Stimulated activated CD4-positive, alpha-beta T cell treated with anti-CD3 and anti-CD28 coated beads, TNF-alpha, amount 100 ng/mL, for 1 hour (primary cell): ENCODE measurements around the gene CBLB.

Experiments used
- DNase-seq, 3 donors: peaks; one replicate each; pipeline ENCODE4 v3.0.0-alpha.2; 2020; ENCODE audit warnings: low read depth in 3 of 3, low spot score in 1 of 3

The CBLB gene

DNA sequence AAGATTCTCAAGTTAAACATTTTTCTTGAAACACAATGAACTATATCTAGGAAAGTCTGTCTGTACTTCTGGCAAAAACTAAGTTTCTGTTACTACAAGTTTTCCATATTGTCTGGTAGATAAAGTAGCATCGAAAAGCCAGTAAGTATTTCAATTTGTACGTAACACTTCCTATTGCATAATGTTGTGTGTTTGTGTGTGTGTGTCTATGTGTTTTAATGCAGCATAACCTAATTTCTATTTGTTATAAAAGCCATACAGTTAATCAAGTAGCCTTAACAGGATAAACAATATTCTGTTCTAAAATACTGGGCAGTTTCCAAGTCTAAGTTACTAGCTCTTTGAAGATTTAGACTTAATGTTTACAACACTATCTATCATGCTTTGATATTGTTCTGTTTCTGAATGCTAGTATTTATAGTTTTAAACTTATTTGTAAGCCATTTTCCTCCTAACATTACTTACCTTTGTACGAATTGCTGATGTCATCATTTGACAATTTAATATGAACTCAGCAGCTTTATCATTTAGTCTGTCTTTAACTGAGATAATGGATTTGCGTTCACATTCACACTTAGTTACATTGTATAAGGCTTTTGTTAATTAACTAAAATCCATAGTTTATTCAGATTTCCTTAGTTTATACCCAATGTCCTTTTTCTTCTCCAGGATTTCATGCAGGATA, 163.9 kb downstream of the CBLB start:
- no peak for DNase-seq

DNA sequence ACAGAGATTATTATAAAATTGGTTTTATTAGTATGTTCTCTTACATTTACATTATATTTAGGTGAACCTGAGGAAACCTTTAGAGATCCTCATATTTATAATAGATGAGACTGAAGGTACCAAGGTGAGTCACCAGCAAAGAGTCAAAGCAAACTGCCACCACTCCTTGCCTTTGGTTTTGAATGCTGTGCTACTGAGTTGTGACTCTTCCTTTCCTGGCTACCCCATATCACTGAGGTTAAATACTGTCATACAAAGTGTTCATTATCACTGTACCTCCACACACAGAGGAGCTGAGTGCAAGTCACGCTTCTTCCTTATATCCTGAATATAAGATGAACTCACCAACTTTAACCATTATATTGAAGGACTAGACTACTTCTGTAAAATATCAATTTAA, 168.2 kb downstream of the CBLB start:
- no peak for DNase-seq

DNA sequence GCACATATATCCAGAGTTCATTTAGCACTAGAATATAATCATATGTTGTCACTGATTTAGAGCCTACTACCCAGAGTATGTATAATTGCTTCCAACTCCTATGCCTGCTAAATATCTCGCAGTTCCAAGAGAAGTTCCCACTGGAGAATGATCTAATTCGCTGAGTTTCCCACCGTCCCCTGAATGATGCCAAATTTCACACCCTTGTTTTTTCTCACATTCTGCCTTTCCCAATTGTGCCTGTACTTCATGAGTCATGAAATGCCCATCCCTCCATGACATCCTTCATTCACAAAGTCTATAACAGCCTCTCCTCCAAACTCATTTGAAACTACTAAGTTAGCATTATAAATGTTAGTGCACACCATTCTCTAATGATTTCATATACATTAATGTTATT, 177.2 kb downstream of the CBLB start:
- no peak for DNase-seq

DNA sequence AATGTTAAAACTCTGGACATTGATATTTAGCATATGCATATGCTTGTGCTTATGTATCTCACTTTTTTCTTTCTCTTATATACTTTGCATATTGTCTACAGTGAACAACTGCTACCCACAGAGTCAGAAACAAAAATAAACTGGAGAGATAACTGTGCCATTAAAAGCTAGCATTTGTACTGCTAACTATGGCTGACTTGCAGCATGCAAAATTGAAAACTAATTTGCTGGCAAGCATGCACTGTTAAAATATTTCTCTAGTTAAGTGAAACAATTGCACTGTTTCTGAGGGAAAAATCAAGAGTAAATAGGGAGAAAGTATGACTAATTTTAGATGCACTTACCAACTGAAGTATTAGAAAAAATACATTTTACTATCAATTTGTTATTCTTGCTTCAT, 177.8 kb downstream of the CBLB start:
- no peak for DNase-seq

DNA sequence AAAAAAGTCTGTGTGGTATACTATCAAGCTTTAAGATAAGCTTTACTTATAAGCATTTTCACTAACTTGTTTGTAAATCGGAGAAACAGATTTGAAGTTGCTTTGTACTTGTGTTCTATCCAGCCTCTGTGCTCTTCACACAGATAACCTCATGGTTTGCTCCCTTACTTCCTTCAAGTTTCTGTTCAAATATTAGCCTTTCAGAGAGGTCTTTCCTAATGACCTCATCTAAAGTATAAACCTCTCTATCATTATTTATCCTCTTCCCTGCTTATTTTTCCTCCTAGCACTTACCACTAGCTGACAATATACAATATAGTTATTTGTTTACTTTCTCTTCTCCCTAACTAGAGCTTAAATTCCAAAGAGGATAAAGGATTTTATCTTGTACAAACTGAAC, 180.0 kb downstream of the CBLB start:
- no peak for DNase-seq

DNA sequence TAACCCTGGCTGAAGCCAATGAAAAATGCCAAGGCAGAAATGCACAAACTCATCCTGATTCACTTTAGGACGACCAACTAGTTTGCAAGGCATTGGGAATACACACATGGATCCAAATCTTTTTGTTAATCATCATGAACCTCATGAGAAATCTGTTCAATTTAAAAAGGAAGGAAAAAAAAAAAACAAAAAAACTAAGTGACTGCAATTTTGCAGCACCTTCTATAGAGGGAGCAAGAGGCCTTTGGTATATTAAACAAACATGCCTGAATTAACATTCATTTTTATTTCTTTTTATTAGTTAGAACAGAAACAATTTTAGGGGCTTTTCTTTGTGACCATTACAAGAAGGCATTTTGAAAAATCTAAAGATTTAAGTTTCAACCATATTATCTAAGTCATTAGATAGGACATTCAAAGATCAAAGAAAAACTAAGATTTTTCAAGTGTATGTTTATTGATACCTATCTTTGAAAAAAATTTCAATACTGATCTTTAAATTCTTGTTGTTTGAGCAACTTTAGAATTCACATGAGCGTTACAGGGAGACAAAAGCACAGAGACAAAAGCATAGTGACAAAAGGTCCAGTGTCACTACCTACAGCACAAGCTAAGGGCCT, 182.4 kb downstream of the CBLB start:
- DNase-seq, result no peak

DNA sequence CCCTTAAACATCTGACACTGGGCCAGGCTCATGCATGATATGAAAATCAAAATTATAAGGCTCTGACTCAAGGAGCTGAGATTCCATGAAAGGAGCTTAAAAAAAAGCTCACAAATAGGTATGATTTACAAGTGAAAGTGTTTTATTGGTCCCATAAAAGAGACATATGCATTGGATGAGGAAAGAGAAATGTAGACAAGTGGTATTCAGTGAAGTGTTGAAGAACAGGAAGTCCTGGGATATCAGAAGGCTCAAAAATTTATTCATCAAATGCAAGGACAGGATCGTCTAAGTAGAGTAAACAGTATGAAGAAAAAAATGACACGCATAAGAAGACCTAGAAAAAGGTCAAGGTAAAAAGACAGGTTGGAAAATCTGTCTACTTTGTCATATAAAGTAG, 188.9 kb downstream of the CBLB start:
- DNase-seq, result no peak

DNA sequence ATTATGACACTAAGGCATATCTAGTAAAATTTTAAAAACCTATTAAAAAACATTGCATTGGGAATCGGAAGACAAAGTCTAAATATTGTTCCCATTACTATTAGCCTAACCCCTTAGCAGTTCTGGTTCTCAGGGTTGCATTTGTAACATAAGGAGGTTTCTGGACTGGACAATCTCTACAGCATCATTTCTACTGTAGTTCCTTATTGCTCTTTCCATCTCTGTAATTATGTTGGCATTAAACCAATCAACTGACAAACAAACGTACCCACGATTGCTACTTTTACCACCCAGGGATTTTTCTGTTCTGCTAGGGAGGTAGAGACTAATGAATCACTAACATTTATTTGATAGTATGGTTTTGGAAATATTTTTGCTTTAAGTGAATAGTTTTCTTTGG, 190.8 kb downstream of the CBLB start:
- no peak for DNase-seq

DNA sequence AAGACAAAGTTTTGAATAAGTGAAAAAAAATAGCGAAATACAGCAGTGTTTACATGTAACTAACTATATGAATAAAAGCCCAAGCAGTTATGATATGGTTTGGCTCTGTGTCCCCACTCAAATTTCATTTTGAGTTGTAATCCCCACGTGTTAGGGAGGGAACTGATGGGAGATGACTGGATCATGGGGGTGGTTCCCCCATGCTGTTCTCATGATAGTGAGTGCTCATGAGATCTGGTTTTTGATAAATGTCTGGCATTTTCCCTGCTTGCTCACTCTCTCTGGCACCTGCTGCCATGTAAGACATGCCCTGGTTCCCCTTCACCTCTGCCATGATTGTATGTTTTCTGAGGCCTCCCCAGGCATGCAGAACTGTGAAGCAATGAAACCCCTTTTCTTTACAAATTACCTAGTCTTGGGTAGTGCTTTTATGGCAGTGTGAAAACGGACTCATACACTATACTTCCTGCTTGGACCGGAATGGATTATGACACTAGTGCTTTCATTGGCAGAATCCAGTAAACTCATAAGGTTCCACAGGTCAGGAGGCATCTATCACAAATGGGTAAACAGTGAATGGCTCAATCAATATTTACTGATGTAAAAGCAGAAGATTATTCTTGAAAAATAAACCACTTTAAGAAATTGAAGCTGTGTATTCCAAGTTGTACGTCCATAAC, 192.1 kb downstream of the CBLB start:
- no peak for DNase-seq

DNA sequence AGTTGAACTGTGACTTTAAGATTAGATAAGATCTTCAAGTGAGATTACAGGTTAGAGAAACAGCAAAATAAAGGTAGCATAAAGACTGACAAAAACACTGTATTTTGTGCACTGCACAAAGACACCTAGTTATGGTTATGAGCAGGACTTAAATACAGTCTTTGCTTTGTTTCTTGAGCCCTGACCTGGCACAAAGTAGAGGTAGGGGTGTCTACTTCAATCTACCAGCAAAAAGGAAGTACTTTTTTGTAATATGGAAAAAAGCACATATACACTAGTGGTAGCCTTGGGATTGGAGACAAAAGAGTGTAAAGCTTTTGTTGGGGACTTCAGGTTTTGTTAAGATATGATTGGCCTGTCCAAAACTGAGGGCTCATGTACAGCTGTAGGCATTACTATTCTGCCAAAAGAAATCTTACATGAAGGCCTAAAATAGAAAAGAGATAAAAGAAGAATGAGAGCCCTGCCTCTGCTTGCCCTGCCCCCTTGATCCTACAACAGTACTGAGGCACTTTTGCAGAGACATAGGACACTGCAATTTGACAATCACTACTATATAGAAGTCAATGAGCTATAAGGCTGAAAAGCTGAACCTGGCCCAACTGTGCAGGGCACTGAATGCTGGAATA, 194.3 kb downstream of the CBLB start:
- DNase-seq, result no peak

DNA sequence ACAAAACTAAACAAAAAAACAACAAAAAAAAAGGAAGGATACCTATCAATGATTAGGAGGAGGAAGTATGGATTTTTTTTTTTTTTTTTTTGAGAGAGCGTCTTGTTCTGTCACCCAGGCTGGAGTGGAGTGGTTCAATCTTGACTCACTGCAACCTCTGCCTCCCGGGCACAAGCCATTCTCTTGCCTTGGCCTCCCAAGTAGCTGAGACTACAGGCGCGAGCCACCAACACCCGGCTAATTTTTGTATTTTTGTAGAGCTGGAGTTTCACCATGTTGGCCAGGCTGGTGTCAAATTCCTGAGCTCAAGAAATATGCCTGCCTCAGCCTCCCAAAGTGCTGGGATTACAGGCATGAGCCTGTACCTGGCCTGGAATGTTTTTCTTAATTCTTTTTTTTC, 195.8 kb downstream of the CBLB start:
- DNase-seq, result no peak

DNA sequence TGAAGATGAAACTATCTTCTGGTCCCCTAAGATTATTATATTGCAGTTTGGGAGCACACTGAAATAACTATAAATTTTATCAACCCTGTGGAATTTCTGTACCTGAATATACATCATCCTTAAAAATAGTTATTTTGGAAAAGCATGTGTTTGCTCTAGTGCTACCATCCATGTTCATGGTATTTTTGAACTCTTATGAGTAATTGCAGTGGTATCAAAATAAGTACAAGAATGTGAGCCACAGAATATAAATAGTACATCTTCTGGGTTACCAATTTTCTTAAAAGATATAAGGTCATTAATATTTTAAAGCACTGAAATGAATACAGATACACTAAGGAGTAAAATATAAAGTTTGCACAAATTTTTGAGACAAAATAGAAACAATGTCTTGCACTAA, 206.5 kb downstream of the CBLB start:
- no peak for DNase-seq

DNA sequence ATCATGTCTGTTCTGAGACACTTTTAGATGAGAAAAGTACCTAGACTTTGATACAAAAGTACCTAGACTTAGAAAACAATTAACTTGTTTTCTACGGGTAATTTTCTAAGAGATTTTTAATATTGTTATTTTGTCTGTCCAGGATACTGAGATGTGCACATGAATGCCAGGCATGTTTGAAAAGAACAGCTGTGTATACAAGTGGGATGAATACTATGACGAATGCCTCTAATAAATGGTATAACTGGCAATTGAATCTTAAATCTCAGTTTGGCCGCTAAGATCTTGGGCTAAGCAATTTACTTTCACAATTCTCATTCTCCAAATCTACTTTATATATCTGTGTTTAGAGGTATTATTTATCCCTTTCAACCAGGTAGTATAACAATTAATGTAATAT, 207.4 kb downstream of the CBLB start:
- DNase-seq, result no peak

DNA sequence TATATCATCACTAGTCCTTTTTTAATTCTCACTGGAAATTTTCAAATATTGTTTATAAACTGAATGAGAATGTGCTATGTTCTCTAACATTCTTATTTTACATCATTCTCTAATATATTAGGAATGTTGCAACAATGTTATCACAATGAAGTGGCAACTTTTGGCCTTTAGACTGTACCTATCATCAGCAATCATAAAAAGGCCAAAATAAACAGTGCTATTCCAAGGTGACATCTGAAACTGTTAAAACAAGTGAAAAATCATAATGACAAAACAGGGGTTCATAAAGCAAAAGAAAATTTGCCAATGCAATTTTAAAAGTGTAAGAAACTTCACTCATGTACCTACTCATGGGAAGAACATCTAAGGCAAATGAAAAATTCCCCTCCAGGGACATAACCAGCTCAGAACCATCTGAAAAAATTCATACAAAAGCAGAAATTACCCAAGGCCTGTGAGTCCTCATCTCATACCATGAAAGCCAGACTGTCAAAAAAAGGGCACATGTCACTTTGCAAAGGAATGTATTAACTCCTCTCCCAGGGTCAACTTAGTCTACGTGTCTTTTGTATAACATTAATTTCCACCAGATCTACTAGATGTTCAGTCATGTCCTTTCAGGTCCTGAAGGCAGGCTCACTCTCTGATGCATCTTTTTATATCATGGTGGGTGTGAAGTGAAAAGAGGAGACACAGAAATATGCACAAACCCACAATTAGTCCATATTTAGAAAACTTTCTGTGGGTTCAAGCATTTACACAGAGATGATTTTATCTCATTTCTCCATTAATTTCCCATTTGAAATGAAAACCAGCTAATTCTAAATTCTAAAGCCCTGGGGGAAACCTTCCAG, 211.9 kb downstream of the CBLB start:
- DNase-seq, result no peak

DNA sequence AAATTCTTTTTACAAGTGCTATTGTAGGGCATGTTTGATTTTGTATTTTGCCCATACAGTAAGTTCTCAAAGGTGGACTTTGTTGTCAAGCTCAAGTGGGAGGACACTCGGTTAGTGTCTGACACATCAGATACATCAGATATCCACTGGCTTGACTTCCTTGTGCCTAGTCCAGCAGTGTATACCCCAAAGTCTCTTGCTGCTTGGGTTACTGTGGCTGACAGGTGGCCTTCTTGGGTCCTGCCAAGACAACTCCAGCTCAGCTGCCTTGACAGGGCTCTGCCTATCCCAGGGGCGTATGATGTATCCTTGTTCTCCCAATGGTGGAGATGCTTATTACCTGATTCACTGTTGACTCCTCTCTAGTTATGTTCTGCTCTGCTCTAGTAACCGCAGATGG, 214.9 kb downstream of the CBLB start:
- no peak for DNase-seq

DNA sequence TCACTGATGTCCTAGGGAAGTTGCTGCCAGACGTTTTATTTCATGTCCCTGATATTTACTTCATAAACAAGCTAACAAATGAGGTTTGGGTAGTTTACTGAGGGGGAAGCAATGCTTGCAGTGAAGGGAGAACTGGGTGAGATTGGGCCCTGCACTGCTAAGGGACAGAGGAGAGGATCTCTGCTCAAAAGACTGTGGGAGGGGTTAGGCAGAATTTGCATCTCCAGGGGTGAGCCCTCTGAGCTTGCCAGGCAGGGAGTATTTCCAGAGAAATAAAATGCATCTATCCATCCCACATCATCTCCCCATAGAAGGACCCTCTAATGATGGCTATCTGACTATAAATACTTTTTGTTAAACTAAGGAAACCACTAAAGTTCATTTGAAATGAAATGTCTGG, 215.6 kb downstream of the CBLB start:
- DNase-seq, result no peak

DNA sequence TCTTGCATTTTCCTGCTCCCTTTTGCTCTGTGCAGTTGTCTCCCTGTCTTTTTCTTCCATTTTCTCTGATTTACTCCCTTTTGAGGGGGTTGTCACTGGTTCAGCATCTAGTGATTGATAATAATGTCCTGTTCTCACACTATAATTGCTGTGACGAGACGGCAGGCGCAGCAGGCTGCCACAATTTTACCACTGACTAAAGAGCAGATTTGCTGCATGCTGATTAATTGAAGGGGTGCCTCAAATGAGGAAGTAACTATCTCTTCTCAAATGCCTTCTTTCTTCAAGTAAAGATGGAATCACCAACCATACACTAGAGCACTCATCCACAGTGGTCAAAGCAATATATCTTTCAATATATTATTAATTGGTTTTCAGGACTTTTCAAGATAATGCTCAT, 219.3 kb downstream of the CBLB start:
- DNase-seq, result no peak

DNA sequence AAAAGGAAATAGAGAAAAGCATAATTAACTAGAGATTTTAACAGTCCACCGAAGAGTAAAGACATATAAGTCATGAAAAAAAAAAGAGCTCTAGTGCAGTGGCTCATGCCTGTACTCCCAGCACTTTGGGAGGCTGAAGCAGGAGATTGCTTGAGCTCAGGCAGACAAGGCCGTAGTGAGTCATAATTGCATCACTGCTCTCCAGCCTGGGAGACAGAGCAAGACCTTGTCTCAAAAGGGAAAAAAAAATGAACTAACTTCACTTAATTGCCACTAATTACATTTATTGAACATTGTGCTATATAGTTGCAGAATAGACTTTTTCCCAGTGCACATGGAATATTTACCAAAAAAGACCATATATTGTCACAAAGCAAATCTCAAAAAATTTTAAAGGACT, 221.8 kb downstream of the CBLB start:
- DNase-seq, result no peak

DNA sequence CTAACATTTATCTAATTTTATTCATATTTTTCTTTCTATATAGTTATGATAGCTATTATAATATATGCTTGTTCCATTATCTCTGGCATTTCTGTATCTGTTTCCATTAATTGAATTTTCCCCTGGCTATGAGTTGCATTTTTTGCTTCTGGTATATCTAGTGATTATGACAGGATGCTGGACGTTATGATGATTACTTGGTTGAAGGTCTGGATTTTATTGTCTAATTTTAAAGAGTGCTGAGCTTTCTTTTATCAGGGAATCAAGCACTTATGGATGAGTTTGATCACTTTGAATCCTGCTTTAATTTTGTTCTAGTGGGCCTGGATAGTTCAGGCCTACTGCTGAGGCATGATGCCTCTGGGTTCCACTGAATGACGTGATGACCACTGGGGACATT, 229.7 kb downstream of the CBLB start:
- DNase-seq, result no peak

DNA sequence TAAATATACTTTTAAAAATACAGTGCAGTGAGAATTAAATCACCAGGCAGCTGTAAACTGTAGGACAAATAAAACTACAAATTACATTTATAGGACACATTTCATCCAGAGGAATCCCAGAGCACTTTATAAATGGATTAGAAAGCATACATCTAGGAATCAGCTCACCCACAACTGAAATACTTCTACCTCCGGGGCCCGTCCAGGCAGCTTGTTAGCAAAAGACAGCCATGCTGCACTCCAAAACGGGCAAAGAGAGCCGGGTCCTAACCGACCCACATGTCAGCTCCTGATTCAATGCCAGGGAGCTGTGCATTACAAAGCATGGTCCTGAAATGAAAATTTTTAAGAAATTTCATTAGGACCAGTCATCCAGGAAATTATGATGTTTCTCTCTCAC, 234.1 kb downstream of the CBLB start:
- DNase-seq, result no peak

DNA sequence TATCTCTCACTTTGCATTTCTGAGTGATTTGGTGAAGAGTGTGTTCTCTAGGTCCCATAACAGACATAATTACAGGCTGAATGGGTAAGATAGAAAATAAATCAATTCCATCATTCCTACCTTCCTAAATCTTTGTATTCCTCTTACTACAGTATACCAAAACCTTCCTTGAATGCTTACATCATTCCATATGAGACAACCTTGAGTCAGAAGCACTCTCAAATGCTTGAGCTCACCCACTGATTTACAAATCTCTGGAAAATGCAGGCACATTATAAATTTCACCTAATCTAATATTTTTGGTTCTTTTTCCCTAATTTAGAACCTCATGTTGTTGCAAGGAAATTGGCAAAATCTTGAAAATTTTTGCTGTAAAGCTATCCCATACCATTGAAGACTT, 239.1 kb downstream of the CBLB start:
- DNase-seq, result no peak
